HG03064 (cell line): ENCODE results near the gene MAMDC4.
"Not testable (repeated sequence)": the region's sequence is repeated elsewhere in the genome, so short reads cannot be mapped to it uniquely, and the experiment has no call there.

Experiments used
- ATAC-seq: cut with Tn5 transposase; IDR thresholded peaks from one replicate; pipeline ENCODE4 v1.9.1; 2021; ENCODE audit warnings: low read depth; ENCODE audit not compliant: unreplicated experiment

MAMDC4 gene

DNA sequence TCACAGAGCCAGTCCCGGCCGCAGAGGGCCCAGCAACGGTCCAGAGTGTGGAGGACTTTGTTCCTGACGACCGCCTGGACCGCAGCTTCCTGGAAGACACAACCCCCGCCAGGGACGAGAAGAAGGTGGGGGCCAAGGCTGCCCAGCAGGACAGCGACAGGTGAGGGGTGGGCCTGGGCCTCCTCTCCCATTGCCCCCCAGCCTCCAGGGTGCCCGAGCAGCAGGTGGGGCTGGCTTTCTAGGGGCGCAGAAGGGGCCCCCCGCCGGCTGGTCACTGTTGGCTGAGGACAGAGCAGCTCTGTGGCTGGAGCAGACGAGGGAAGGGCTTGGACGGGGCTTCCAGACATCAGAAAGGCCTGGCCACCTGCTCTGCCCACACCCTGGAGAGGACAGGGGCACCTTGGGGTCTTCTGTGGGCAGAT is 14.3 kb upstream of the MAMDC4 start:
- ATAC-seq: not testable (repeated sequence)

DNA sequence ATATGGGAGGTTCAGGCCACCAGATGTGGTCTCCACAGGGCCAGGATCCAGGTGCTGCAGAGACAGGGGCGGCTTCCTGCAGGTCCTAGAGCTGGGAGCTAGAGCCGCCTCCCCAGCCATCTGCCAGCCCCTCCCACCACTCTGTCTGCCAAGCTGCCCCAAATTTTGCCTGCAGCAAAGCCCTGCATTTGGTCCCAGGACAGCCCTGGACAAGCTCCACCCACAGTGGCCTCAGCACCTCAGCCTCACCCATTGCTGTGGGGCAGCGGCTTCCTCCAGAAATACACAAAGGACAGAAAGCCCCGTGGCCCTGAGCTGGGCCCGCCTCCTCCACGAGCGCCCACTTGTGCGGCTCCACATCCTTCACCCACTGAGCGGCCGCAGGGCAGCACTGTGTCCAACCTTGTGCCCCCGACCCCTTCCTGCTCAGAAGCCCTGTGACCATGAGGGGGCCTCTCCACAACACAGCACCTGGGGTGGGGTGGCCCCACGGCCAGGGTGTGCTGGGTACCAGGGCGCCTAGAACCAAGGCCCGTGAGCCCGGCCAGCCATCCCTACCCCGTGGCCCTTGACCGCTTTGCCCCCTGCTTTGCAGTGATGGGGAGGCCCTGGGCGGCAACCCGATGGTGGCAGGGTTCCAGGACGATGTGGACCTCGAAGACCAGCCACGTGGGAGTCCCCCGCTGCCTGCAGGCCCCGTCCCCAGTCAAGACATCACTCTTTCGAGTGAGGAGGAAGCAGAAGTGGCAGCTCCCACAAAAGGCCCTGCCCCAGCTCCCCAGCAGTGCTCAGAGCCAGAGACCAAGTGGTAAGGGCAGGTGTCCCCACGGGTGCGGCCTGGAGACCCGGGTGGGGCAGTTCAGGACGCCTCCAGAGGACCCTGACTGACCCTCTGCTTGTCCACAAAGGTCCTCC is 13.6 kb upstream of the MAMDC4 start:
- no peak for ATAC-seq

DNA sequence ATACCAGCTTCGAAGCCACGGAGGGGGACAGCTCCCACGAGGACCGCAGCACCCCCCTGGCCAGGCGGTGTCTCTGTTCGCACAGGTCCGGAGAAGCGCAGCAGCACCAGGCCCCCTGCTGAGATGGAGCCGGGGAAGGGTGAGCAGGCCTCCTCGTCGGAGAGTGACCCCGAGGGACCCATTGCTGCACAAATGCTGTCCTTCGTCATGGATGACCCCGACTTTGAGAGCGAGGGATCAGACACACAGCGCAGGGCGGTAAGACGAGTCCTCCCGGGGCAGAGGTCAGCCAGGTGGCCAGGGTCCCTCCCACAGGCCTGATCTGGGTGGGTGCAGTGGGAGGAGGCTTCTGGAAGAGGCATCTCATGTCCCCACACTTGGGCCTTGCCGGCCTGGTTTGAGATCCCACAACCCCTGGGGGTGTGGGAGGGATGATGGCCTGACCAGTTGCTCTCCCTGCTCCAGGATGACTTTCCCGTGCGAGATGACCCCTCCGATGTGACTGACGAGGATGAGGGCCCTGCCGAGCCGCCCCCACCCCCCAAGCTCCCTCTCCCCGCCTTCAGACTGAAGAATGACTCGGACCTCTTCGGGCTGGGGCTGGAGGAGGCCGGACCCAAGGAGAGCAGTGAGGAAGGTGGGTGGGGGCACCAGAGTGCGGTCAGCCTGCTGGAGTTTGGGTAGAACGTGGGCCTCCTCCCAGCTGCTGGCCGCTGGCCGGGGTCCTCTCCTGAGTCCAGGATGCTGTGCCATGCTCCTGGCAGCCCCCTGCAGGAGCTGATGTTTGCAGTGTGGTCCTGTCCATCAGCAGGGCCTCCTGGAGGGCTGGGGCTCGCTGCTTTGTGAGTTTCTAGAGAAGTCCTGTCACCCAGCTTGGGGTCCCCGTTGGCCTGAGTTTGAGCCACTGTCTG is 12.7 kb upstream of the MAMDC4 start:
- no peak for ATAC-seq

DNA sequence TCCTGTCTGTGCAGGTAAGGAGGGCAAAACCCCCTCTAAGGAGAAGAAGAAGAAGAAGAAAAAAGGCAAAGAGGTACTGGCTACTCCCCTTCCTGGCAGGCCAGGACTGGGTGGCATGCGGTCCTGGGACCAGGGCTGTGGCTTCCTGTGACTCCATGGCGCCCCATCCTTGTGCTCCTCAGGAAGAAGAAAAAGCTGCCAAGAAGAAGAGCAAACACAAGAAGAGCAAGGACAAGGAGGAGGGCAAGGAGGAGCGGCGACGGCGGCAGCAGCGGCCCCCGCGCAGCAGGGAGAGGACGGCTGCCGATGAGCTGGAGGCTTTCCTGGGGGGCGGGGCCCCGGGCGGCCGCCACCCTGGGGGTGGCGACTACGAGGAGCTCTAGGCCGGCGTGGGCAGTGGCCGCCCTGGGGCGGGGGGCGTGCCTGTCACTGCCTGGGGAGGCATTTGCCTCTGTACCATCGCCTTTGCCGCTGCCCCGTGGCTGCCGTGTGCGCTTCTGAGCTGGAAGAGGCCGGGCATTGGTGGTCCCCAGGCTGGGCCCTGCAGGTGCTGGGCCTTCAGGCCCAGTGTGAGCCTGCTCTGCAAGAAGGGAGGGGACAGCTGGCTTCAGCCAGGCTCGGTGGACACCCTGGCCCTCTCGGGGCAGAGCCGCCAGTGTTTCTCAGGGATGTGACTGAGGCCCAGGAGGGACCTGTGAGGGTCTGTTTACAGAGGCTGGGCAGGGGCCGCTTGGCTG is 11.8 kb upstream of the MAMDC4 start:
- ATAC-seq: no peak

DNA sequence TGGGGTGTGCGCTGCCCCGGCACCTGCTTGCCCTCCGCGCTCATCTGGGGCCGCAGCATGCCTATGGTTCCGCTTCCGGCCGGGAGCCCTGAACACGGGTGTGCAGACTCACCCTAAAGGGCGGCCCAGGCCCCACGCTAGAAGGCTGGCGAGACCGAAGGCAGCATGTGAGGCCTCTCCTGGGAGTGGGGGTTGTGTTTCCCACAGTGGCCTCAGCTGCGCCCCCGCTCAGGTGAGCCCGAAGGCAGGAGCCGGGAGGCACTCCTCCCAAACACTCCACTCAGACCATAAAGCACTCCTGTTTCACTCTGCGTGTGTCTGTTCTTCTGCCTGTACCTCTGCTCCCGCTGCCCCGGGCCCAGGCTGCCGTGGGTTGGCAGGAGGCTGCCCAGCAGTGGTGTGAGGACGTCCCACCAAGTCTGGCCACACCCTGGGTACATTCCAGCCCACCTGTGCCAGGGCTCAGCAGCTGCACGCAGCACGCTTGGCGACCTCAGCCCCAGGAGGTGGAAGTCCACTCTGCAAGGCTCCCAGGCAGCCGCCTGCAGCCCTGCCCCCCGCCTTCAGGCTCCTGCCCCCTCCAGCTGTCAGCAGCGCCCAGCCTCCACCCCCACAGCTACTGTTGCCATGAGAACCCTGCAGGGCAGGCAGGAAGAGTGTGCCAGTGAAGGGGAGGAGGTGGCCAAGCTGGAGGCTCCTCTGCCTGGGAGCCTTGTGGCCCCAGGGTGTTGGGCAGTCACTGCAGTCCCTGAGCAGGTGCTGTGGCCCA is 11.1 kb upstream of the MAMDC4 start:
- no peak for ATAC-seq

DNA sequence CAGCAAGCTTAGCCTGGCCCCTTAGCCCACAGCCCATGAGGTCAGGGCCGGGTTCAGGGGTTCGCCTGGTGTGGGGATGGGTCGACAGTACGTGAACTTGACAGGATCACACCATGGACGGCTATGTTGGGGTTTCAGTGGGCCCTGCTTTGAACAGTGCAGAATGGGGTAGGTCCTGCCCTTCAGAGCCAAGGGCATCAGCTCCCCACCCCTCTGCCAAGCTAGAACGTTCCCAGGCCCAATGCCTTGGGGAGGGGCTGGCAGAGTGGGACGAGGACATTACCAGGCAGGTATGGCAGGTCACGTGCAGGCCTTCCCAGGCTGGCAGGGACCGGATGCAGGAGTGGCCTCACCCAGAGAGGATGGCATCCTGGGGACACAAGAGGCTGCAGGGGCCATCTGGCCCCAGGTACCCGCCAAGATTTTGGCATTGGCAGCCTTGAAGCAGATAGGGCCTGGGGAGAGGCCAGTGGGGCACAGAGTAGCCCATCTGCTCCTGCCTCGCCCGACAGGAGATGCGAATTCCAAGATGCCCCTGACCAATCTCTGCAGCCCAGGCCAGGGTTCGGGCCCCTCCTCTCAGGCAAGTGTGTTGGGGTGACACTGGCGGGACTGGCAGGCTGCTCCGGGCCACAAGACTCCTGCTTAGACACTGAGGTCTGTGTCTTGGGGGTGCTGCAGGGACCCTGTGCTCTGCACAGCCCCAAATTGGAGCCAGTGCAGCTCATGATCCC is 10.3 kb upstream of the MAMDC4 start:
- peak; percentile 7 for ATAC-seq

DNA sequence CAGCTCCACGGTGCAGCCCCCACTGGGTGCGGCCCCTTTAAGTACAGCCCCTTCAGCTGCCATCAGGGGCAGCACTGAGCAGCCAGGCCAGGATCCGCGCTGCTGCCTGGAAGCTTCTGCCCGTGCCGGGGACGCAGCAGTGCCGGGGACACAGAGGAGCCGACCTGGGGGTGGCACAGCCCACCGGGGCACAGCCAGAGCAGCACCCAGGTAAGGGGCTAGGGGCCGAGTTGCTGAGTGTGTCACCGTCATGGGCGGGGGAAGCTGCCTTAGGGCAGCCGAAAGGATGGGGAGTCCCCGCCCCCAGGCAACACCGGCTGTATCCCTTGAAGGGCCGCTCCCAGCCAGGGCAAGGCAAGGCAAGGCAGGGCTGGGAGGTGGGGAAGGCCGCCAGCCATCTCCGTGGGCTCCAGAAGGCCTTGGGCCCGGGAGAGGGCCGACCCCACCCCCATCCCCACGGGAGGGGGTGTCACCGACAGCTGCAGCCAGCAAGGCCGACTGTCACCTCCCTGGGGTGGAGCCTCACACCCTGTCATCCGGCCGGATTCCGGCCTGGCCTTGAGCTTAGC is 9.7 kb upstream of the MAMDC4 start, which contains the start of gene AJM1:
Gene AJM1, plus strand, starts transcription at position 99 of the 569 bp plus-strand sequence. CDS start 1,937 bp downstream, outside the sequence.
- ATAC-seq: peak; percentile 57

DNA sequence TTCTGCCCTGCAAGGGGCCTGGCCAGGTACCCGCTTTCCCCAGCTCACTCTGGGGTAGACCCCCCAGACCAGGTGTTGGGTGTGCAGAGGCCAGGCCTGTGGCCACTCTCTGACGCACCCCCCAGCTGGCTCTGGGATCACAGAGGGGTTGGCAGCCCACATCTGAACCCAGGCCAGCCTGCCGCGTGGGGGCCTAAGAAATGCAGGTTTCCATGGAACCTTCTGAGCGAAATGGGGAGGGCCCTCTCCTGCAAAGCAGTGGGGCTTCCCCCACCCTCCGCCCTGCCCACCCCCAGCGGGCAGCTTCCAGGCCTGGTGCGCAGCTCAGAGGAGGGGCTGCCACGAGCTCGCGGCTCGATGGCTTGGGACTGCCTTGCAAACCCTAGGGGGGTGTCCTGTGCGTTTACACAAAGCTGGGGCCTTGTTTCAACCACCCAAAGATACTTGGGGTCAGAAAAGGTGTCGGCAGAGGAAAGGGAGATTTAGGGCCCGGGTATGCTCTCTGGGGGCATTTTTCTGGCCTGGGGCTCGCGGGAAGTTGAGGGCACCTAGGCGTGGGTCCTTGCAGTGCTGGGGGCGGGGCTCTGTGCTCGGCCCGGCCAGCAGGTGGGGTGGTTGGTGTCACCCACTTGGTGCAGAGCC is 8.9 kb upstream of the MAMDC4 start:
- ATAC-seq: not testable (repeated sequence)

DNA sequence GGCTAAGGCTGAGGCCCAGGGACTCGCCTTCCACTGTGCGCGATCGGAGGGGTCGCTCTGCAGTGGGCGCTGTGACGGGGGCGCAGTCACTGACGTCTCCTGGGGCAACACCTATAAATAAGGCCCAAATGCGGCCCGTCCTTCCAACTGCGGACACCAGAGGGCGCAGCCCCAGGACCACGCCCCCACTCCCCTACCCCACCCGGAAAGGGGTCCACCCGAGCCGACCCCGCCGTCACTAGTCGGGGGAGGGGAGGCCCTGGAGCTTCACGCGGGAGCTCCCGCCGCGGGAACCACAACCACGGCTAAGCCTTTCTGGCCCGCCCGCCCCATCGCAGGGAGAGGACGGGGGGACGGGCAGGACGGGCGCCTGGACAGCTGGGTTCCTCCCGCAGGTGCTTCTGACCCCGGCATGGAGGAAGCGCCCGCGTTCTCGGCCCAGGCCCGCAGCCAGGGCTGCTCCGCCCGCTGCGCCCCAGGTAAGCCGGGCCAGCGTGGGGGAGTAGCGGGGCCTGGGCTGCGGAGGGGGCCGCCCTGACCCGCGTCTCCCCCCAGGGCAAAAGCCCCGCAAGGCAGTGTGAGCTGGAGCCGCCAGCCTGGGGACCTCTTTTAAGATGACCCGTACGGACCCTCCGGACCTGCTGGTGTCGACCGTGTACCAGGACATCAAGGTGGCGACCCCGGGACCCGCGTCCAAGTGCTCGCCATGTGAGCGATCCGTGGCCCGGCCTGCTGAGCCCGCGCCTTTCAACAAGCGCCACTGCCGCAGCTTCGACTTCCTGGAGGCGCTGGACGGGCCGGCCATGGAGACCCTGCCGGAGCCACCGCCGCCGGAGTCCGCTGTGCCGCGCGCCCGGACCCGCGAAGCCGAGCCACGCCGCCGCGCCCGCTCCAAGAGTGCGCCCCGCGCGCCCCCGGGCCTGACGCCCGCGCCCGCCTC is 8.1 kb upstream of the MAMDC4 start:
- not testable (repeated sequence) for ATAC-seq

DNA sequence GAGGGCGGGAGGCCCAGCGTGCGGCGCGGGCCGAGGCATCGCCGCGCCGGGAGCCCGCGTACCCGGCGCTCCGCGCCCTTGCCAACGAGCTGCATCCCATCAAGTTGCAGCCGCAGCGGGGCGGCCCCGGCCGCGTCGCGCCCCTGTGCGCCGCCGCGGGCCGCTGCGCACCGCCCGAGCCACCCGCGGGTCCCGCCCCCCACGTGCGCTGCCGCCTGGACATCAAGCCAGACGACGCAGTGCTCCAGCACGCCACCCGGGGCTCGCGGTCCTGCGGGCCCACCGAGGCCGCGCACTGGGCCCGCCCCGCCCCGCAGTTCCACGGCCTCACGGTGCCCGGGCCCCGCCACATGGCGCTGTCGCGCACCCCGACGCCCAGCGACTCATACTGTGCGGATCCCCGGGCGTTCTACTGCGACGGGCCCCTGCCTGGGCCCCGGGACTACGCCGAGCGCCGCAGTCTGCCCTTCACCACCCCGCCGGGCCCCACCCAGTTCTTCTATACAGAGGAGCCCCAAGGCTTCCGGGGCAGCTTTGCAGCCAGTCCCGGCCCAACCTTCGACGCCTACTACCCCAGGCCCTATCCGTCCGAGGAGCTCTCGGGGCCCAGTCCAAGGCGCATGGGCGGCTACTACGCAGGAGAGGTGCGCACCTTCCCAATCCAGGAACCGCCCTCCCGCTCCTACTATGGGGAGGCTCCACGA is 7.2 kb upstream of the MAMDC4 start:
- ATAC-seq: no peak

DNA sequence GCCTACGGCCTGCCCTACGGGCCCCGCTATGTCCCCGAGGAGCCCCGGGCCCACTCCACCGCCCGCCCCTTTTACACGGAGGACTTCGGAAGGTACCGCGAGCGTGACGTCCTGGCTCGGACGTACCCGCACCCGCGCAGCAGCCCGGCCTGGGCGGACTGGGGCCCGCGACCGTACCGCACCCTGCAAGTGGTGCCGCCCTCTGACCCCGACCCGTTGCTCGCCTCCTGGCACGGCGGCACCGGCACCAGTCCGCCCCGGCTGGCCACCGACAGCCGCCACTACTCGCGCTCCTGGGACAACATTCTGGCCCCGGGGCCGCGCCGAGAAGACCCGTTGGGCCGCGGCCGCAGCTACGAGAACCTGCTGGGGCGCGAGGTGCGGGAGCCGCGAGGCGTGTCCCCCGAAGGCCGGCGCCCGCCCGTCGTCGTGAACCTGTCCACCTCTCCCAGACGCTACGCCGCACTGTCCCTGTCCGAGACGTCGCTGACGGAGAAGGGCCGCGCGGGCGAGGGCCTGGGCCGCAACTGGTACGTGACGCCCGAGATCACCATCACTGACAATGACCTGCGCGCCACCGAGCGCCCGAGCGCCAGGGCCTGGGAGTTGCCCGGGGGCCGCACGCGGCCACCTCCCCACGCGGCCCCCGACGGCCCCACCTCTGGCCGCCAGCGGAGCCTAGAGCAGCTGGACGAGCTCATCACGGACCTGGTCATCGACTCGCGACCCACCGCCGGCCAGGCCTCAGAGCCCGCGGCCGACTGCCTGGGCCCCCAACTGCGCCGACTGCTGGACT is 6.5 kb upstream of the MAMDC4 start:
- ATAC-seq: no peak

DNA sequence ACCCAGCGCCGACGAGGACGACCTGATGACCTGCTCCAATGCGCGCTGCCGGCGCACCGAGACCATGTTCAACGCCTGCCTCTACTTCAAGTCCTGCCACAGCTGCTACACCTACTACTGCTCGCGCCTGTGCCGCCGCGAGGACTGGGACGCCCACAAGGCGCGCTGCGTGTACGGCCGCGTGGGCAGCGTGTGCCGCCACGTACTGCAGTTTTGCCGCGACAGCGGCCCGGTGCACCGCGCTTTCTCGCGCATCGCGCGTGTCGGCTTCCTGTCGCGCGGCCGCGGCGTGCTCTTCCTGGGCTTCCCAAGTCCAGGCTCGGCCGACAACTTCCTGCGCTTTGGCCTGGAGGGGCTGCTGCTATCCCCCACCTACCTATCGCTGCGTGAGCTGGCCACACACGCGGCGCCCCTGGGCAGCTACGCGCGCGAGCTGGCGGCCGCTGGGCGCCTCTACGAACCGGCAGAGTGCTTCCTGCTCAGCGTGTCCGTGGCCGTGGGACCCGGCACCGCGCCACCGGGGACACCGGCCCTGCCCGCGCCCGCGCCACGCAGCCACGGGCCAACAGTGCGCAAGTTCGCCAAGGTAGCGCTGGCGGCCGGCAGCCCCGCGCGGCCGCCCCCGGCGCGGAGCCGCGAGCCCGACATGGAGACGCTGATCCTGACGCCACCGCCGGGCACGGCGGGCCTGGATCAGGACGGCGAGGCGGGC is 5.6 kb upstream of the MAMDC4 start:
- no peak for ATAC-seq

DNA sequence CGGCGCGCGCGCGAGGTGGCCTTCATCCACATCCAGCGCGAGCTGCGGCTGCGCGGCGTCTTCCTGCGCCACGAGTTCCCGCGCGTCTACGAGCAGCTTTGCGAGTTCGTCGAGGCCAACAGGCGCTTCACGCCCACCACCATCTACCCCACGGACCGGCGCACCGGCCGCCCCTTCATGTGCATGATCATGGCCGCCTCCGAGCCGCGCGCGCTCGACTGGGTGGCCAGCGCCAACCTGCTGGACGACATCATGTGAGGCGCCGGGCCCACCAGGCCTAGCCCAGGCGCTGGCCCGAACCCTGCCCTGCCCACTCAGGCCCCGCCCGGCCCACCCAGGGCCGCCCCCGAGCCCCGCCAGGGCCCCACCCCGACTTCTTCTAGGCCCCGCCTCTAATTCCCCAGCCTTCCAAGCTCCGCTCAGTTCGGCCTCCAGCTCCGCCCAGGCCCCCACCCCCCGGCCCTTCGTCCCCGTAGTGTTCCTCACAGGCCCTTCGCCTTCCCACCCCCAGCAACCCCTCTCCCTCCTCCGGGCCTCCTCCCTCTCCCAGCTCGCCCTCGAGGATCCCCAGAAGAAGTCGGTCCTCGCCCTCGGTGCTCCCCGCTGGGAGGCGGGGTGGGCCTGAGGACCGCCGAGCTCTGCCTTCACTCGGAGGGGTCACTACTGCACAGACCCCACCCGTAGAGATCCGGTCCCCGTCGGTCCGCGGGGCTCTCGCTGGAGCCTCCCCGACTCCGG is 4.9 kb upstream of the MAMDC4 start:
- ATAC-seq: no peak

DNA sequence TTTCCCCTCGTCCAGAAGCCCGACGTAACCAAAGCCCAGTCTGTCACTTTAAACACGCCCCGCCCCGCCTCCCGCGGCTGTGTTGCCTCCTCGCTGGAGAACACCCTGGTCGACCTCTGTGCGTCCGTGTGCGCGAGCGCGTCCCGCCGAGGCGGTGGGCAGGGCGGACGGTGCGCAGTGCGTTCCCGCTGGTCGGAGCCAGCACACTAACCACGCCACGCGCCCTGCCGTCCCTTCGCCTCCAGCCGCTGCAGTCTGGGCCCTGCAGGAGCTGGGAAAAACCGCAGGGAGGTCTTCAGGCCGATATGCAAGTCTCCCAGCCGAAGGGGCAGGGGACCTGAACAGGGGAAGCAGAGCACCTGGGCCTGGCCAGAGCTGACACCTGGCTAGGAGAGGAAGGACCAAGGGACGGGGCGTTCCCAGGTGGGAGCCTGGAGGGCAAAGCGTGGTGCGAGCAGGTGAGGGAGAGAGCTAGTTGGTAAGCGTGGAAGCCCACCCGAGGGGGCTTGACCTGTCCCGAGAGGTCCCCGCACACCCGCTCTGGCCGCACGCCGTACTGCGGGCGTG is 4.2 kb upstream of the MAMDC4 start:
- ATAC-seq: no peak
